ENCODE measurements around the gene CPLX4.

Gene CPLX4

DNA sequence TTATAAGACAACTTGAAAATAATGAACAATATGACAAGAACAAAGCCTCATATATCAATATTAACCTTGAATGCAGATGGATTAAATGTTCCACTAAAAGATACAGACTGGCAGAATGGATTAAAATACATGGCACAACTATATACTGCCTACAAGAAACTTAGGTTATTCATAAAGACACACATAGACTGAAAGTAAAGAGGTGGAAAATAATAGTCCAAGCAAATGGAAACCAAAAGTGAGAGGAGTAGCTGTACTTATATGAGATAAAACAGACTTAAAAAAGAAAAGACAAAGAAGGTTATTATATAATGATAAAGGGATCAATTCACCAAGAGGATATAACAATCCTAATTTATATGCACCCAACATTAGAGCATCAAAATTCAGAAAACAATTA lies 22.4 kb upstream of the CPLX4 start:
- TF ChIP-seq, protein P1, sequence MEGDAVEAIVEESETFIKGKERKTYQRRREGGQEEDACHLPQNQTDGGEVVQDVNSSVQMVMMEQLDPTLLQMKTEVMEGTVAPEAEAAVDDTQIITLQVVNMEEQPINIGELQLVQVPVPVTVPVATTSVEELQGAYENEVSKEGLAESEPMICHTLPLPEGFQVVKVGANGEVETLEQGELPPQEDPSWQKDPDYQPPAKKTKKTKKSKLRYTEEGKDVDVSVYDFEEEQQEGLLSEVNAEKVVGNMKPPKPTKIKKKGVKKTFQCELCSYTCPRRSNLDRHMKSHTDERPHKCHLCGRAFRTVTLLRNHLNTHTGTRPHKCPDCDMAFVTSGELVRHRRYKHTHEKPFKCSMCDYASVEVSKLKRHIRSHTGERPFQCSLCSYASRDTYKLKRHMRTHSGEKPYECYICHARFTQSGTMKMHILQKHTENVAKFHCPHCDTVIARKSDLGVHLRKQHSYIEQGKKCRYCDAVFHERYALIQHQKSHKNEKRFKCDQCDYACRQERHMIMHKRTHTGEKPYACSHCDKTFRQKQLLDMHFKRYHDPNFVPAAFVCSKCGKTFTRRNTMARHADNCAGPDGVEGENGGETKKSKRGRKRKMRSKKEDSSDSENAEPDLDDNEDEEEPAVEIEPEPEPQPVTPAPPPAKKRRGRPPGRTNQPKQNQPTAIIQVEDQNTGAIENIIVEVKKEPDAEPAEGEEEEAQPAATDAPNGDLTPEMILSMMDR (IDR thresholded peaks at IDR 0.05; ENCODE audit: control insufficient read depth, insufficient read depth, low read depth, low read length, missing control alignments), result no peak
- no peak for DNase-seq (ENCODE audit: low read depth)
- no peak overlapping the region for H3K4me3 ChIP-seq (ENCODE audit: control insufficient read depth, low read depth, low read length)

DNA sequence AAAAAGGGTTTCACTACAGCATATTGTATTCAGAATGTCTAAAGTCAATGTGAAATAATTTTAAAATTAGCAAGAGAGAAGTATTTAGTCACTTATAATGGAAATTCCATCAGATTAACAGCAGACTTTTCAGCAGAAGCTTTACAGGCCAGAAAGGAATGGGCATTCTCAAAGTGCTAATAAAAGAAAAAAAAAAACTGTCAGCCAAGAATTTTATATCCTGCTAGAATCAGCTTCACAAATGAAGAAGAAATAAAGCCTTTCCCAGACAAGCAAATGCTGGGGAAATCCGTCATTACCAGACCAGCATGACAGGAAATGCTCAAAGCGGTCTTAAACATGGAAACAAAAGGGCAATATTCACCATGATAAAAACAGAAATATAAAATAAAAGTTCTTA lies 21.9 kb upstream of the CPLX4 start:
- H3K4me3 ChIP-seq (ENCODE audit: control insufficient read depth, low read depth, low read length), result no peak overlapping the region
- TF ChIP-seq, protein P1 (IDR thresholded peaks at IDR 0.05; ENCODE audit: control insufficient read depth, insufficient read depth, low read depth, low read length, missing control alignments), result no peak
- DNase-seq (ENCODE audit: low read depth), result no peak

DNA sequence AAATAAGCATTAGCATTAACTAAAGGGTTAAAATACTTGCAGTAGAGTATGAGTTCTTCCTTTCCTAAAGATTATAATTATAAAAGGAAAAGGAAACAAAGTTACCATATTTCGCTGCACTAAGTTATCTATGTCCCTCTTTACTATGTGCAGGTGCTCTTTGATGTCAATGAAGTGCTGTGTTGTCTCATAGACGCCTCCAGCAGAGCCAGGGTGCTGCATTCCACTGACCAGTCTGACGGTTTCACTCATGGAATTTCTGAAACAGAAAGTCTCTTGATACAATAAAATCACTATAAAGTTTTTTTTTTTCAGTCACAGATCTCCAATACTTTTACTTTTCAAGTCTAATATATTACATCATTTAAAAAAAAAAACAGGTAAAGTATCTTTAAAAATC lies 14.5 kb upstream of the CPLX4 start:
- TF ChIP-seq, protein P1 (IDR thresholded peaks at IDR 0.05; ENCODE audit: control insufficient read depth, insufficient read depth, low read depth, low read length, missing control alignments), result no peak
- DNase-seq (ENCODE audit: low read depth), result no peak
- no peak overlapping the region for H3K4me3 ChIP-seq (ENCODE audit: control insufficient read depth, low read depth, low read length)

DNA sequence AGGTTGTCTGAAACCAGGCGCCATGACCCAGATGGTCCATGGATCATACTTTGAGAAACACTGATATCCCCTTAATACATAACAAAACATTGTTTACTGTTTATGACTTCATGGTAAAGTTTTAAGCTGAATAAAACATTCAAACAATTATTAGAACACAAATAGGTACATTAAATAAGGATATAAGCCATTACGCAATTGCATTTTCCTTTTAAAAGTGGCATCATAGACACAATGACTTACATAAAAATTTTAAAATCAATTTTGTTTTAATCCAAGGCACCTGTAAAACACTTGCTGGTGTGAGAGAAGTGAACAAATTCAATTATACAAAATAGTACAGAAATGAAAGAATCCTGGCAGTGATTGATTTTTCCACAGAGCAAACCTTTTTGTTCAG lies 10.2 kb upstream of the CPLX4 start:
- TF ChIP-seq, protein P1 (IDR thresholded peaks at IDR 0.05; ENCODE audit: control insufficient read depth, insufficient read depth, low read depth, low read length, missing control alignments), result no peak
- no peak for DNase-seq (ENCODE audit: low read depth)
- no peak overlapping the region for H3K4me3 ChIP-seq (ENCODE audit: control insufficient read depth, low read depth, low read length)

DNA sequence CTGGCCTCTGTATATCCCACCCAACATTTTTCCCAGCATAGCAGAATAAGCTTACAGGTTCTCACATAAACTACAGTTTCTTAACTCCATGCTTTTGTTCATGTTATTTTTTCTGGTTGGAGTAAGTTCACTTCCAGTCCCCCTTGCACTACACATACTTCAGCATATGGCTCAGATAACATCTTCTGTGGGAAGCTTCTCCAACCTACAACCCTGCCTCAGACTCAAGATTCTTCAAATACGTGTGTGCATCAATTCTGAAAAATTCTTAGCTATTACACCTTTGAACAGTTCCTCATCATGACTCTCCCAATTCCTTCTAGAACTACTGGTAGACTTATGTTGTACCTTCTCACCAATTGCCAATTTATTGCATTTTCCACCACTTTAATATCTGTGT lies 7.5 kb upstream of the CPLX4 start:
- no peak for DNase-seq (ENCODE audit: low read depth)
- no peak overlapping the region for H3K4me3 ChIP-seq (ENCODE audit: control insufficient read depth, low read depth, low read length)
- TF ChIP-seq, protein P1 (IDR thresholded peaks at IDR 0.05; ENCODE audit: control insufficient read depth, insufficient read depth, low read depth, low read length, missing control alignments), result no peak

DNA sequence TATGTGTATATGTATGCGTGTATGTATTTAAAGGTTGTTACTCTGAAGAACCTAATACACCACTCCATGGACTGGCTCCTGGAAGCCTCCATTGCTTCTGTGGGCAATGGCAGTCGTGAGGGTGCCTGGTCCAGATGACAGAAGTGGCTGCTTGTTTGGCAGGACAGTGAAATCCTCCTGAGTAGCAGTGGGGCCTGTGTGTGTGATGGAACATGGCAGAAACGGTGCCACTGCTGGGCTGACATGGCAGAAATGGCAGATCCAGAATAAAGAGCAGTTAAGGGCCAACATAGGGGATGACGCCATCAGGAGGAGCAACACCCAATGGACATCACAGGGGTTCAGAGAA lies 6.1 kb upstream of the CPLX4 start:
- DNase-seq (ENCODE audit: low read depth), result no peak
- TF ChIP-seq, protein P1 (IDR thresholded peaks at IDR 0.05; ENCODE audit: control insufficient read depth, insufficient read depth, low read depth, low read length, missing control alignments), result no peak
- H3K4me3 ChIP-seq (ENCODE audit: control insufficient read depth, low read depth, low read length), result no peak overlapping the region
